B cell (primary cell): ENCODE data around the gene GIMAP5.

ENCODE experiments used
- CTCF ChIP-seq: fragments of 200-600 bp; IDR thresholded peaks from one replicate; pipeline ENCODE4 v1.8.0; 2022; ENCODE audit warnings: antibody characterized with exemption, mild to moderate bottlenecking
- EZH2 ChIP-seq: IDR thresholded peaks from 2 replicates; pipeline ENCODE4 v1.6.1; 2012; ENCODE audit warnings: borderline replicate concordance, low read depth, mild to moderate bottlenecking, moderate library complexity, low read length; ENCODE audit not compliant: insufficient read depth, poor library complexity, severe bottlenecking

DNA sequence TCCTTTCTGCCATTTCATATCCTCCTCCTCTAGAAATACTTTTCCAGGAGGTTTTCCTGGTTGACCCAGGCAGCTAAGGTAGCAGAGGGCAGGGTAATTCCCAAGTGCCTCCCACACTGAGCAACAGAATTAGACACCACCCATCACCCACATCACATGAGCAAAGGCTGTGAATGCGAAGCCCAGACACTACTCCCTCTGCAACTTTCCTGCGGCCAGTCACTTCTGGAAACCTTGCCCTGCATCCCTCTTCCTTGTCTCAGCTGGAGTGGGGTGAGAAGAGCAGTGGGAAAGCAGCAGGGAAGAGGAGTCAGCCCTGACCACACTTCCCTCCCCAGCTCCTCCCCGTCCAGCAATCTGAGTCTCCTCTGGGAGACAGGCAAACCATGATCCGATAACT is 47.7 kb downstream of the GIMAP5 start:
- TF ChIP-seq CTCF = no peak
- TF ChIP-seq EZH2 = no peak
